ENCODE measurements around the gene MT1M. TPM values are rescaled to one million over a fixed set of nuclear protein-coding genes. Genes with fewer than 3 reads are reported as not detected.
A peak's percentile ranks its signal among the peaks of the same experiment; 100 is the strongest.

The MT1M gene
- total RNA-seq, 2 donors from 2014 or later = 23.2 to 53.6 TPM

- no peak for DNase-seq (ENCODE audit: low spot score)
- Histone ChIP-seq H3K4me1 (ENCODE audit: control insufficient read depth in 1 of 2, low read depth in 2 of 2) (peaks cover 29 to 47% of the 10 kb centered on the region in 2 donors), H3K9me3 (no peaks in the 10 kb centered on the region), H3K27ac (peak overlapping the region; percentile 92 to 93), H3K4me3 (peak overlapping the region; percentile 91), H3K36me3 (no peaks in the 10 kb centered on the region), H3K27me3 (replicated peaks; ENCODE audit: insufficient read depth) (no peaks in the 10 kb centered on the region)
- ATAC-seq (ENCODE audit: insufficient number of reproducible peaks, low FRiP score, low read depth) = no peak
- TF ChIP-seq, protein P1, sequence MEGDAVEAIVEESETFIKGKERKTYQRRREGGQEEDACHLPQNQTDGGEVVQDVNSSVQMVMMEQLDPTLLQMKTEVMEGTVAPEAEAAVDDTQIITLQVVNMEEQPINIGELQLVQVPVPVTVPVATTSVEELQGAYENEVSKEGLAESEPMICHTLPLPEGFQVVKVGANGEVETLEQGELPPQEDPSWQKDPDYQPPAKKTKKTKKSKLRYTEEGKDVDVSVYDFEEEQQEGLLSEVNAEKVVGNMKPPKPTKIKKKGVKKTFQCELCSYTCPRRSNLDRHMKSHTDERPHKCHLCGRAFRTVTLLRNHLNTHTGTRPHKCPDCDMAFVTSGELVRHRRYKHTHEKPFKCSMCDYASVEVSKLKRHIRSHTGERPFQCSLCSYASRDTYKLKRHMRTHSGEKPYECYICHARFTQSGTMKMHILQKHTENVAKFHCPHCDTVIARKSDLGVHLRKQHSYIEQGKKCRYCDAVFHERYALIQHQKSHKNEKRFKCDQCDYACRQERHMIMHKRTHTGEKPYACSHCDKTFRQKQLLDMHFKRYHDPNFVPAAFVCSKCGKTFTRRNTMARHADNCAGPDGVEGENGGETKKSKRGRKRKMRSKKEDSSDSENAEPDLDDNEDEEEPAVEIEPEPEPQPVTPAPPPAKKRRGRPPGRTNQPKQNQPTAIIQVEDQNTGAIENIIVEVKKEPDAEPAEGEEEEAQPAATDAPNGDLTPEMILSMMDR (IDR thresholded peaks at IDR 0.05) = no peak
Measured at GRCh38 chr16:56608876-56609462, 23.5 kb upstream of the MT1M start.

DNA sequence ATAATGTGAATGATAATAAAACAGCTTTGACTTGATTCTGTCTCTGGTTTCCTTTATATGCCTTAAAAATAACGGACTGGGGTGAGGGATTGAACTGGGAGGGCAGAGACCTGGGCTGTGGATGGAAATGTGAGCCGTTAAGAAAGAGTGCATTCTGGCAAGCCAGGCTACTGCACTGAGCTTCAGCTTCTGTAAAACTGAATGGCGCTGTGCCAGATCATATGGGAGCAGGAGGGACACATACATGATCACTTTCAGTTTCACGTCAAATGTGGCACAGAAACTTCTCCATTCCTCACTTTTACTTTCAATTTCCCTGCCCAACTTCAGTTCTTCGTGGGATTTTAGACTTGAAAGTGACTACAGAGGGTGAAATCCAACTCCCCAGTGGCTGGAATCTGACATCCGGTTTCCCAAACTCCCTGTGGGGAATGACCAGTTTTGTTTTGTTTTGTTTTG, 23.0 kb upstream of the MT1M start:
- H3K4me1 ChIP-seq (ENCODE audit: control insufficient read depth in 1 of 2, low read depth in 2 of 2) = peaks cover 29 to 47% of the 10 kb centered on the region in 2 donors
- ATAC-seq (ENCODE audit: insufficient number of reproducible peaks, low FRiP score, low read depth) = no peak
- no peaks in the 10 kb centered on the region for H3K36me3 ChIP-seq
- H3K4me3 ChIP-seq = peak overlapping the region; percentile 91
- peak overlapping the region; percentile 92 to 93 for H3K27ac ChIP-seq
- TF ChIP-seq, protein P1 (IDR thresholded peaks at IDR 0.05) = no peak
- H3K27me3 ChIP-seq (replicated peaks; ENCODE audit: insufficient read depth) = no peaks in the 10 kb centered on the region
- no peak for DNase-seq (ENCODE audit: low spot score)
- no peaks in the 10 kb centered on the region for H3K9me3 ChIP-seq

DNA sequence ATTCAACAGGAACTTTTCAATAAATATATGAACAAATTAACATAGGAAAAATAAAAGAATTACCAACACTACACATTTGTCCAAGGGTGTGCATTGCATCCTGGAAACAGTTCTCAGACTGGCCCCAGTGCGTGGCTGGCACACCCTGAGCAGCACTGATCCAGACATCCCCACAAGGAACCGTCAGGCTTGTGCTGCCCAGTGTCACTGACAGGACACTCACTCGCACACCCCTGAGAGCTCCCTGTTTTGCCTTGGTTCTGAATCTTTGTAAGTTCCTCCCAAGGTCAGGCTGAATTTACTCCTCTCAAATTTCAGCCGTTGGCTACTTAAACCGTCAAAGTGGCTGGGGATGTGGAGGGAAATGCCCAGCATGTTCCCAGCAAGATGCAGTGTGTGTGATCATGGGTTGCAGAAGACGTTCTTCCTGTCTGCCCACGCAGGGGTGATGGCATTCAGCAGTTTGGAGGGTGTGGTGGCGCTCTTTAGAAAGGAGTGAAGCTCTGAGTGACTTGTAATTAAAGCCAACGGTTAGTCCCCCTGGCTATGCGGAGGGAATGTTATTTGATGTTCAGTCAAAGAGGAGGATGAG, 22.3 kb upstream of the MT1M start:
- DNase-seq (ENCODE audit: low spot score) = no peak

DNA sequence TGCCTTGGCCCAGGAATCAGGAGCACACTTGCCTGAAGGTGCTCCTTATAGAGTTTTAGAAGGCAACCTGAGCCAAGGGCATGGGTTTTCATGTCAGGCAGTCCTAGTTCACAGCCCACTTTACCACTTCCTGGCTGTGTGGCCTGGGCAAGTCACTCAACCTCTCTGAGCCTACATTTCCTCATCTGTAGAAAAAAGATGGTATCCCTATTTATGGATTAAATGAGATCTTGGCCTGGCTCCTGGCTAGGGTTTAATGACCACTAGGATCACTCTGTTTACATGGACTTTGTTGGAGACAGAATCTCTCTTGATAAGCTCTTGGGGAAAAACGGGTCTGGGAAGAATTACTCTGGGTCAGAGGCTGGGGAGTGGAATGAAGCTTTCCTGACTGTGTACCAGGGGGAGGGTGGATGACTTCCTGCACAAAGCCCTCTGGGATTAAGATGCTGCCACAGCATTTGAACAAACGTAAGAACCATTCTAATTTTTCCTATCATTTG, 21.8 kb upstream of the MT1M start:
- TF ChIP-seq, protein P1 (IDR thresholded peaks at IDR 0.05) = no peak
- Histone ChIP-seq H3K36me3 (no peaks in the 10 kb centered on the region), H3K9me3 (no peaks in the 10 kb centered on the region), H3K4me1 (ENCODE audit: control insufficient read depth in 1 of 2, low read depth in 2 of 2) (peaks cover 29 to 47% of the 10 kb centered on the region in 2 donors), H3K4me3 (peak overlapping the region; percentile 91), H3K27me3 (replicated peaks; ENCODE audit: insufficient read depth) (no peaks in the 10 kb centered on the region), H3K27ac (peak overlapping the region; percentile 92 to 93)
- DNase-seq (ENCODE audit: low spot score) (no peak), ATAC-seq (ENCODE audit: insufficient number of reproducible peaks, low FRiP score, low read depth) (no peak)

More for the DNA sequence above, 22.3 kb upstream of the MT1M start:
- TF ChIP-seq, protein P1 (IDR thresholded peaks at IDR 0.05) = no peak
- ATAC-seq (ENCODE audit: insufficient number of reproducible peaks, low FRiP score, low read depth) = no peak
- no peaks in the 10 kb centered on the region for H3K36me3 ChIP-seq
- H3K9me3 ChIP-seq = no peaks in the 10 kb centered on the region
- H3K4me1 ChIP-seq (ENCODE audit: control insufficient read depth in 1 of 2, low read depth in 2 of 2) = peaks cover 29 to 47% of the 10 kb centered on the region in 2 donors
- peak overlapping the region; percentile 91 for H3K4me3 ChIP-seq
- no peaks in the 10 kb centered on the region for H3K27me3 ChIP-seq (replicated peaks; ENCODE audit: insufficient read depth)
- H3K27ac ChIP-seq = peak overlapping the region; percentile 92 to 93

- TF ChIP-seq, protein P1 (IDR thresholded peaks at IDR 0.05) = no peak
- Histone ChIP-seq H3K4me1 (ENCODE audit: control insufficient read depth in 1 of 2, low read depth in 2 of 2) (peaks cover 29 to 44% of the 10 kb centered on the region in 2 donors), H3K27me3 (replicated peaks; ENCODE audit: insufficient read depth) (no peaks in the 10 kb centered on the region), H3K36me3 (no peaks in the 10 kb centered on the region), H3K4me3 (peak overlapping the region; percentile 16), H3K27ac (peak overlapping the region; percentile 92 to 93), H3K9me3 (no peaks in the 10 kb centered on the region)
- DNase-seq (ENCODE audit: low spot score) = peak; percentile 59
- peak; percentile 69 for ATAC-seq (ENCODE audit: insufficient number of reproducible peaks, low FRiP score, low read depth)
Measured at GRCh38 chr16:56611281-56611833, 21.1 kb upstream of the MT1M start.
